AG10803 (cell line): ENCODE measurements around the gene FBXL19.

ENCODE experiments used
- DNase-seq: peaks from one replicate; pipeline ENCODE4 v3.0.0; 2010; ENCODE audit warnings: low read depth
- H3K4me3 ChIP-seq: 2 replicates; pipeline ENCODE4 v1.5.1; 2011; ENCODE audit warnings: mild to moderate bottlenecking, low read length, control low read depth
- CTCF ChIP-seq: conservative IDR thresholded peaks from 2 replicates; pipeline ENCODE4 v1.5.1; 2011; ENCODE audit warnings: mild to moderate bottlenecking, low read length, control low read depth, inconsistent platforms

FBXL19 gene

DNA sequence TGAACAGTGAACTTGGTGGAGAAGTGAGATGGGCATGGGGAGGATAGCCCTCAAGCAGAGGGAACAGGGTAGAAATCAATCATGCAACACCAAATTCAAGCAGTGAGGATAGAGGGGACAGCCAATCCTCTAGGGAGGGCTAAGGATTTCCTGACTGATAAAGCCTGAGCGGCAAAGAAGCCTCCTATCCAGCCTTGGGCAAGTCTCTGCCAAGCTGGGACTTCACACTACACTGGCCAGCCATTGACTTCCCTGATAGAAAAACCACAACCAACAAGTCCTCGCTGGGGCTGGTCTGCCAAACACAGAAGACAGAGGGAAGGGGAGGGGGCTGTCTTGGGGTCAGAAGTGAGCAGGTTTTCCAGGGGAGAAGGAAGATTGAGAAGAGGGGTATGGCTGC is 2.5 kb upstream of the FBXL19 start:
- no peak for DNase-seq
- no peak overlapping the region for H3K4me3 ChIP-seq
- TF ChIP-seq CTCF: no peak

- no peak for TF ChIP-seq CTCF
- DNase-seq: no peak
- H3K4me3 ChIP-seq: peak overlapping the region; percentile 73
Measured at GRCh38 chr16:30921459-30921747, 2.0 kb upstream of the FBXL19 start.

- peak; percentile 79 for DNase-seq
- TF ChIP-seq CTCF: peak; percentile 88
- H3K4me3 ChIP-seq: peak overlapping the region; percentile 73
Measured at GRCh38 chr16:30921748-30922419, 1.5 kb upstream of the FBXL19 start.

GRCh38 chr16:30922420-30922959 is 882 bp upstream of the FBXL19 start:
- H3K4me3 ChIP-seq: peak overlapping the region; percentile 98
- peak; percentile 100 for DNase-seq
- no peak for TF ChIP-seq CTCF

DNA sequence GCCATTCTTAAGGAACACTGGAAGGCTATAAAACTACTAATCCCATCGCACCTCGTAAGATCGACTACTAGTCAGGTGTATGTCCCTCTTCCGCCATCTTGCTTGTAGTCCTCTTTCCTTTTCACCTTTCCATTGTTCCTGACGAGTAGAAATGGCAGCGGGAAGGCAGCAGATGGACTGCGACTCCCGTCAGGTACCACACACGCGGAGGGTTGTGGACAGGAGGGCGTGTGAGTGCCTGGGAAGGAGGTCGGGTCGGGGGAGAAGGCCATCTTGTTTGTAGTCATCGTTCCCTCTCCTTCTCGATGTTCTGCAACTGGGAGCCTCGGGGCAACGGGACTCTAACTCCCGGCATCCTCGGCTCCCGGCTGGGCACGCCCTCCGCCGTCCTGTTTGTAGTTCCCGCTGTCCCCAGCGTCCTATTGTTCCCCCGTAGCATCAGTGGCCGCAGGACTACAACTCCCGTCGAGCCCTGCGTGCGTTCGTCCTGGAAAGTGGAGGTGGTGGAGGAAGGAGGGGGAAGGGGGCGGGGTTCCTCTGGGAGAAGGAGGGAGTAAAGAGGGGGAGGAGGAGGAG is 324 bp upstream of the FBXL19 start:
- H3K4me3 ChIP-seq: peak overlapping the region; percentile 98
- DNase-seq: peak; percentile 100
- no peak for TF ChIP-seq CTCF

- no peak for DNase-seq
- TF ChIP-seq CTCF: no peak
- H3K4me3 ChIP-seq: peak overlapping the region; percentile 79
Measured at GRCh38 chr16:30924076-30924912, 922 bp downstream of the FBXL19 start.
